GM12892 (cell line): ENCODE results near the gene MACROD2.

Experiments used
- DNase-seq: peaks from one replicate; pipeline ENCODE4 v3.0.0; 2011; ENCODE audit not compliant: insufficient read length
- FAIRE-seq: peaks from 2 replicates; lab custom pipeline; 2011; peaks lifted over from hg19 to GRCh38; lab: Jason Lieb, UNC
- POLR2A ChIP-seq: IDR thresholded peaks from 2 replicates; pipeline ENCODE4 v1.6.1; 2011; ENCODE audit warnings: low read depth, low read length, control low read depth
- POLR2AphosphoS5 ChIP-seq: IDR thresholded peaks from 2 replicates; pipeline ENCODE4 v1.6.1; 2011; ENCODE audit warnings: low read depth, low read length, control low read depth
- TAF1 ChIP-seq: IDR thresholded peaks from 2 replicates; pipeline ENCODE4 v1.6.1; 2011; ENCODE audit warnings: low read depth, mild to moderate bottlenecking, control low read depth, low read length, borderline replicate concordance

Gene MACROD2

GRCh38 chr20:14507711-14508110 lies 512.4 kb downstream of the MACROD2 start:
- FAIRE-seq (no peak), DNase-seq (no peak)
- no peak for TF ChIP-seq POLR2AphosphoS5
- no peak for TF ChIP-seq POLR2A
- no peak for TF ChIP-seq TAF1

- TF ChIP-seq TAF1 (no peak), POLR2A (no peak), POLR2AphosphoS5 (no peak)
- peak; percentile 33 for FAIRE-seq
- no peak for DNase-seq
Measured at GRCh38 chr20:14510341-14510740, 515.0 kb downstream of the MACROD2 start.

GRCh38 chr20:14512839-14513238 lies 517.5 kb downstream of the MACROD2 start:
- TF ChIP-seq POLR2AphosphoS5, result no peak
- no peak for TF ChIP-seq POLR2A
- TF ChIP-seq TAF1, result no peak
- no peak for DNase-seq
- FAIRE-seq, result no peak

GRCh38 chr20:14518648-14519047 lies 523.3 kb downstream of the MACROD2 start:
- no peak for TF ChIP-seq TAF1
- TF ChIP-seq POLR2A, result no peak
- TF ChIP-seq POLR2AphosphoS5, result no peak
- no peak for DNase-seq
- no peak for FAIRE-seq

GRCh38 chr20:14521016-14521415 lies 525.7 kb downstream of the MACROD2 start:
- DNase-seq (no peak), FAIRE-seq (no peak)
- no peak for TF ChIP-seq POLR2A

- DNase-seq (no peak), FAIRE-seq (no peak)
- no peak for TF ChIP-seq POLR2A
Measured at GRCh38 chr20:14521436-14521835, 526.1 kb downstream of the MACROD2 start.

GRCh38 chr20:14522595-14522994 lies 527.3 kb downstream of the MACROD2 start:
- DNase-seq (no peak), FAIRE-seq (no peak)
- TF ChIP-seq POLR2A (no peak), POLR2AphosphoS5 (no peak), TAF1 (no peak)

- FAIRE-seq, result no peak
Measured at GRCh38 chr20:14523090-14523489, 527.8 kb downstream of the MACROD2 start.

GRCh38 chr20:14525426-14525825 lies 530.1 kb downstream of the MACROD2 start:
- FAIRE-seq (no peak), DNase-seq (no peak)
- TF ChIP-seq POLR2AphosphoS5 (no peak), TAF1 (no peak), POLR2A (no peak)

More at GRCh38 chr20:14523090-14523489, 527.8 kb downstream of the MACROD2 start:
- no peak for DNase-seq
- TF ChIP-seq POLR2A, result no peak
- no peak for TF ChIP-seq TAF1
- no peak for TF ChIP-seq POLR2AphosphoS5

- no peak for DNase-seq
- TF ChIP-seq POLR2A, result no peak
- TF ChIP-seq TAF1, result no peak
- TF ChIP-seq POLR2AphosphoS5, result no peak
- no peak for FAIRE-seq
Measured at GRCh38 chr20:14526891-14527290, 531.6 kb downstream of the MACROD2 start.

- no peak for DNase-seq
- TF ChIP-seq POLR2AphosphoS5, result no peak
- TF ChIP-seq TAF1, result no peak
- TF ChIP-seq POLR2A, result no peak
- no peak for FAIRE-seq
Measured at GRCh38 chr20:14531786-14532185, 536.5 kb downstream of the MACROD2 start.

- DNase-seq (no peak), FAIRE-seq (peak; percentile 51)
- TF ChIP-seq POLR2AphosphoS5, result no peak
- no peak for TF ChIP-seq TAF1
- no peak for TF ChIP-seq POLR2A
Measured at GRCh38 chr20:14536738-14537137, 541.4 kb downstream of the MACROD2 start.

GRCh38 chr20:14538433-14538832 lies 543.1 kb downstream of the MACROD2 start:
- DNase-seq, result peak; percentile 10
- FAIRE-seq, result peak; percentile 95
- TF ChIP-seq TAF1 (no peak), POLR2A (no peak), POLR2AphosphoS5 (no peak)

- FAIRE-seq, result no peak
- no peak for TF ChIP-seq POLR2AphosphoS5
- no peak for TF ChIP-seq POLR2A
- TF ChIP-seq TAF1, result no peak
- no peak for DNase-seq
Measured at GRCh38 chr20:14543040-14543439, 547.7 kb downstream of the MACROD2 start.
